ENCODE results near the gene SFXN1.

Gene SFXN1

DNA sequence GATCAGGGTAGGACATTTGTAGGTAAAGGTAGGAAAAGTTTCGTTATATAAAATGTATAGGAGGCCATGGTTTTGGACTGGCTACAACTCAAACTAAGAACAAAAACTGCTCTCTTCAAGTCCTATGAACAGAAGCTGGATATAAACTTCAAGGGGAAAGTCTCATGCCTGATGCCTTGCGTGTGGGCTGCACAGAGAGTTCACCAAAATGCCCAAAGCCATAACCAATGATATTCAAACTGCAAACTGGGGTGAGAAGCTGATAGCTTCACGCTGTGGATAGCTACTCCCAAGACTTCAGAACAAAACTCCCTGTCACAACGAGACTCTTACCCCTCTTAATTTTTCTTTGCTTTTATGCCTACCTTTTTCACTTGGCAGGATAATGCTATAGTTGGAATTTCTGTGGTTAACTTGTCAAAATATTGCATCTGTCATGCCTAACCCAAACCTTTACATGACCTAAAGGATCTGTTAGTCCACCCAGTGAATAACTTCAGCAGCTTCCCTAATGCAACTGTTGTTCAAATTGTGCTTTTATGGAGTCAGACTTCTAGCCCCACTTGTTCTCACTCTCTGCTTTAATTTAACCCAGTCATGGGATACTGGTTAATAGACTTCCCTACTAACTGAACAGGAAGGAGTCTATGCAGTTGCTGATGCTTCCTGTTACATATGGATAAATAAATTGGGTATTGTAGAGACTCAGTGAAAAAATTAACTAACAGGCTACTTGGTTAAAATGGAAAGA lies 71.9 kb downstream of the SFXN1 start:
- DNase-seq (ENCODE audit: low read depth) = no peak
- TF ChIP-seq, protein P1, sequence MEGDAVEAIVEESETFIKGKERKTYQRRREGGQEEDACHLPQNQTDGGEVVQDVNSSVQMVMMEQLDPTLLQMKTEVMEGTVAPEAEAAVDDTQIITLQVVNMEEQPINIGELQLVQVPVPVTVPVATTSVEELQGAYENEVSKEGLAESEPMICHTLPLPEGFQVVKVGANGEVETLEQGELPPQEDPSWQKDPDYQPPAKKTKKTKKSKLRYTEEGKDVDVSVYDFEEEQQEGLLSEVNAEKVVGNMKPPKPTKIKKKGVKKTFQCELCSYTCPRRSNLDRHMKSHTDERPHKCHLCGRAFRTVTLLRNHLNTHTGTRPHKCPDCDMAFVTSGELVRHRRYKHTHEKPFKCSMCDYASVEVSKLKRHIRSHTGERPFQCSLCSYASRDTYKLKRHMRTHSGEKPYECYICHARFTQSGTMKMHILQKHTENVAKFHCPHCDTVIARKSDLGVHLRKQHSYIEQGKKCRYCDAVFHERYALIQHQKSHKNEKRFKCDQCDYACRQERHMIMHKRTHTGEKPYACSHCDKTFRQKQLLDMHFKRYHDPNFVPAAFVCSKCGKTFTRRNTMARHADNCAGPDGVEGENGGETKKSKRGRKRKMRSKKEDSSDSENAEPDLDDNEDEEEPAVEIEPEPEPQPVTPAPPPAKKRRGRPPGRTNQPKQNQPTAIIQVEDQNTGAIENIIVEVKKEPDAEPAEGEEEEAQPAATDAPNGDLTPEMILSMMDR (conservative IDR thresholded peaks at IDR 0.05; ENCODE audit: low read length) = no peak

DNA sequence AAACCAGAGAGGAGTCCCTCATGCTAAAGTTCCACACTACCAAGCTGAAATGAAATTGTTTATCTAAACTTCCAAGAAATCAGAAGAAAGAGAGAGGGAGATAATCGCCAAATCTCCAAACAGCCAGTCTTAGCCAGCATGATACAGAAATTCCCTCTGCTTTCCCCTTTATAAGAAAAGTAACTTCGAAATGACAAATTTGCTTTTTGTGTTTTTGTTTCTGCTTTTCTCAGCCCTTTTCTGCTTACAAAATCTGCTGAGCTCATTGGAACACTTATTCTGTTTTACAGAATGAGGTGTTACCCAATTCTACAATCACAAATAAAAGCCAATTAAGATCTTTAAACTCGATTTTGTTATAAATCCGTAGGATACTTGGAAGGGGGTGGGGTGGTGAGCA lies 72.9 kb downstream of the SFXN1 start:
- TF ChIP-seq, protein P1 (conservative IDR thresholded peaks at IDR 0.05; ENCODE audit: low read length) = no peak
- no peak for DNase-seq (ENCODE audit: low read depth)

More for the DNA sequence above, 71.9 kb downstream of the SFXN1 start:
- H3K4me3 ChIP-seq (ENCODE audit: low read length) = no peak overlapping the region

DNA sequence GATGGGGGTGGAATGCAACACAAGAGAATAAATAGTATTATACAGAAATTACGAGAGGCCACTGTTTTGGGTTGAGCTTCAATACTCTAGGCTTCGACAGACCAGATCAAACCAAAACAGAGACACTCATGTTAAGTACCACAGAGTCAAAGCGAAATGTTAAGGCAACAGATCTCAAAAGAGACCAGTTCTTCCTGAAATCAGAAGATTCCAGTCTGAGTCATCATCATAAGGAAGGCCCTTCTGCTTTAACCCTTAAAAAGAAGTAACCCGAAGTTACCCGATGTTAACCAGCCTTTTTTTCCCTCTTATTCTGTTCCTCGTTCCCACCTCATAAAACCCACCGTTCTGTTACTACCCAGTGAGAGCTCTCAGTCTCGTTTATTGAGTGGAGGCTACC lies 75.9 kb downstream of the SFXN1 start:
- DNase-seq (ENCODE audit: low read depth) = no peak
- TF ChIP-seq, protein P1 (conservative IDR thresholded peaks at IDR 0.05; ENCODE audit: low read length) = no peak

More for the DNA sequence above, 72.9 kb downstream of the SFXN1 start:
- no peak overlapping the region for H3K4me3 ChIP-seq (ENCODE audit: low read length)

DNA sequence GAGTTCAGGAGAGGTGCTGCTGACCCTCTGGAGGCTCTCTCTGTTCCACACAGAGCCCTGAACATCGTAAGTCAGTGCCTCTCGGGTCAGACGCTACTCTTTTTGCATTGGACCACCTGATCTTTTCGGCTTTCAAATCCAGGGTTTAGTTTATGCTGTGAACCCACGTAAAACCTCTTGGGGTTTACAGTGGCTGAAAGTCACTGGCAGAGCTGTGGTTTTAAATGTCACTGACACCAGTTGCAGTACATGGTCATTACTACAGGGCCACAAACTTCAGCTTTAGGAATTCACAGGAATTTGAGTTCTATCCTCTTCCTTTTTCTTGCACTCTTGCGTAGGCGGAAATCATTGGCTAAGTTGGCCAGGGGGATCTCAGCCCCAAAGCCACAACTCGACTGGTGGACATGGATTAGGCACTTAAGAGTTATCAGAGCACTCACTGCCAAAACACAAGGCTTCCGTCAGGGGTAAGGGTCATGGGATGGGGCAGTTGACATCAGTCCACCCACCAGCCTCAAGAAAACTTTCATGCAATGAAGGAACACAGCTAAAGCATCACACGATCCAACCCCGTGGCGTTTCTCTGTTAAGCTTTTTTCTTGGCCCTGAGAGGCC lies 76.9 kb downstream of the SFXN1 start:
- no peak overlapping the region for H3K4me3 ChIP-seq (ENCODE audit: low read length)
- DNase-seq (ENCODE audit: low read depth) = no peak
- TF ChIP-seq, protein P1 (conservative IDR thresholded peaks at IDR 0.05; ENCODE audit: low read length) = no peak

More for the DNA sequence above, 75.9 kb downstream of the SFXN1 start:
- no peak overlapping the region for H3K4me3 ChIP-seq (ENCODE audit: low read length)

DNA sequence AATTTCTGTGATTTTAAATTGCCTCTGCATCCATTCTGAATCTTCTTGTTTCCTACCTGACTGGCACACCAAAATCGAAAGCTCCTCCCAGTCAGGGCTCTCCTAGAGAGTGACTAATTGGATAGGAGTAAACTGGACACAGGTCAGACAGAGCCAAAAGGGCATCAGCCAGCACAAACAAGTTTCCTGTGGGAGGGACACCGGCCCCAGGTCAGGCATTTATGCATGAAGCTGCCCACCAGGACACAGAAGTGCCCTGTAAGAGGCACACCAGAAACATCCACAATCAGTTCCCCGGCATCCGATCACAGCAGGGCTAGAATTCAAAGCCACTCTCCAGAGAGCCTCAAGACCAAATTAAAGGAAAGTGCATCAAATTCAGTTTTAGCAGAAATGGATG lies 78.4 kb downstream of the SFXN1 start:
- no peak for DNase-seq (ENCODE audit: low read depth)
- TF ChIP-seq, protein P1 (conservative IDR thresholded peaks at IDR 0.05; ENCODE audit: low read length) = no peak

DNA sequence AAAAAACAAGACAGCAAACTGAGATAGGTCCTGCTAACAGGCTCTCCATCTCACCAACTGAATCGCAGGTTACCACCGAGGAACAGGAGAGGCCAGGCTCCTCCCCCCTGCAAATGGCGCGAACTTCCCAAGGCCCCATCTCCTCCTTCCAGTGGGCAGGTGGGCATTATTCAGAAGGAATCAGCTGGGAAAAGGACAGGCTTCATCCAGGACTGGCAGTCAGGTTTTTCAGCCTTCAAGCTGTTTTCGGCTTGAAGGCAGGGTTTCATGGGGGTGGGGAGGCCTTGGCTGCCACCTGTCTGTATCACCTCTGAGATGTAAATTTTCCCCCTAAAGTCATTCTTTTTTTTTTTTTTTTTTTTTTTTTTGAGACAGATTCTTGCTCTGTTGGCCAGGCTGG lies 79.4 kb downstream of the SFXN1 start:
- H3K4me3 ChIP-seq (ENCODE audit: low read length) = no peak overlapping the region
- TF ChIP-seq, protein P1 (conservative IDR thresholded peaks at IDR 0.05; ENCODE audit: low read length) = no peak
- no peak for DNase-seq (ENCODE audit: low read depth)

More for the DNA sequence above, 78.4 kb downstream of the SFXN1 start:
- no peak overlapping the region for H3K4me3 ChIP-seq (ENCODE audit: low read length)

All from AG10803 (cell line).